Neural crest cell (in vitro differentiated cells): ENCODE data around the gene INPP5B. TPM values are rescaled to one million over a fixed set of nuclear protein-coding genes. Genes with fewer than 3 reads are reported as not detected.

Experiments
- DNase-seq: peaks from one replicate; pipeline ENCODE4 v3.0.0; 2021; ENCODE audit warnings: low read depth, mixed read lengths, low spot score
- H3K27ac Mint-ChIP-seq: one replicate; pipeline ENCODE4 v1.8.0; 2021; ENCODE audit warnings: mild to moderate bottlenecking, mixed read lengths; ENCODE audit not compliant: unreplicated experiment
- H3K27me3 Mint-ChIP-seq: 2 replicates; pipeline ENCODE4 v1.8.0; 2021; ENCODE audit warnings: low read depth, mild to moderate bottlenecking, mixed read lengths
- H3K36me3 Mint-ChIP-seq: 2 replicates; pipeline ENCODE4 v1.8.0; 2021; ENCODE audit warnings: low read depth, mild to moderate bottlenecking, mixed read lengths
- H3K4me1 Mint-ChIP-seq: 2 replicates; pipeline ENCODE4 v1.8.0; 2021; ENCODE audit warnings: mixed read lengths
- H3K4me3 Mint-ChIP-seq: one replicate; pipeline ENCODE4 v1.8.0; 2021; ENCODE audit warnings: mild to moderate bottlenecking, mixed read lengths
- H3K9me3 Mint-ChIP-seq: 2 replicates; pipeline ENCODE4 v1.8.0; 2021; ENCODE audit warnings: mixed read lengths
- total RNA-seq: library from RNA; stranded (reverse); gene quantifications from 2 replicates; pipeline ENCODE4 v1.2.1, GENCODE V29; 2021
- TF ChIP-seq, protein P1 (sequence below): fragments of 200-600 bp; sonication (generic); conservative IDR thresholded peaks from 2 replicates; pipeline ENCODE4 v1.5.0; 2021; ENCODE audit warnings: antibody characterized with exemption, mild to moderate bottlenecking

INPP5B gene
- total RNA-seq, 1 donor from 2014 or later, result 19.1 TPM

- Mint-ChIP-seq H3K4me1 (peaks cover 11% of the 10 kb centered on the region), H3K27me3 (no peaks in the 10 kb centered on the region), H3K4me3 (no peak overlapping the region), H3K9me3 (no peaks in the 10 kb centered on the region), H3K27ac (peak overlapping the region; percentile 59), H3K36me3 (no peaks in the 10 kb centered on the region)
- TF ChIP-seq, protein P1, sequence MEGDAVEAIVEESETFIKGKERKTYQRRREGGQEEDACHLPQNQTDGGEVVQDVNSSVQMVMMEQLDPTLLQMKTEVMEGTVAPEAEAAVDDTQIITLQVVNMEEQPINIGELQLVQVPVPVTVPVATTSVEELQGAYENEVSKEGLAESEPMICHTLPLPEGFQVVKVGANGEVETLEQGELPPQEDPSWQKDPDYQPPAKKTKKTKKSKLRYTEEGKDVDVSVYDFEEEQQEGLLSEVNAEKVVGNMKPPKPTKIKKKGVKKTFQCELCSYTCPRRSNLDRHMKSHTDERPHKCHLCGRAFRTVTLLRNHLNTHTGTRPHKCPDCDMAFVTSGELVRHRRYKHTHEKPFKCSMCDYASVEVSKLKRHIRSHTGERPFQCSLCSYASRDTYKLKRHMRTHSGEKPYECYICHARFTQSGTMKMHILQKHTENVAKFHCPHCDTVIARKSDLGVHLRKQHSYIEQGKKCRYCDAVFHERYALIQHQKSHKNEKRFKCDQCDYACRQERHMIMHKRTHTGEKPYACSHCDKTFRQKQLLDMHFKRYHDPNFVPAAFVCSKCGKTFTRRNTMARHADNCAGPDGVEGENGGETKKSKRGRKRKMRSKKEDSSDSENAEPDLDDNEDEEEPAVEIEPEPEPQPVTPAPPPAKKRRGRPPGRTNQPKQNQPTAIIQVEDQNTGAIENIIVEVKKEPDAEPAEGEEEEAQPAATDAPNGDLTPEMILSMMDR, result no peak
- no peak for DNase-seq
Measured at GRCh38 chr1:37925316-37925715, 21.5 kb downstream of the INPP5B start.

GRCh38 chr1:37923551-37923889, 23.3 kb downstream of the INPP5B start:
- Mint-ChIP-seq H3K9me3 (no peaks in the 10 kb centered on the region), H3K27ac (no peak overlapping the region), H3K4me3 (no peak overlapping the region), H3K4me1 (peaks cover 9% of the 10 kb centered on the region), H3K27me3 (no peaks in the 10 kb centered on the region), H3K36me3 (no peaks in the 10 kb centered on the region)
- TF ChIP-seq, protein P1, result no peak
- no peak for DNase-seq

DNA sequence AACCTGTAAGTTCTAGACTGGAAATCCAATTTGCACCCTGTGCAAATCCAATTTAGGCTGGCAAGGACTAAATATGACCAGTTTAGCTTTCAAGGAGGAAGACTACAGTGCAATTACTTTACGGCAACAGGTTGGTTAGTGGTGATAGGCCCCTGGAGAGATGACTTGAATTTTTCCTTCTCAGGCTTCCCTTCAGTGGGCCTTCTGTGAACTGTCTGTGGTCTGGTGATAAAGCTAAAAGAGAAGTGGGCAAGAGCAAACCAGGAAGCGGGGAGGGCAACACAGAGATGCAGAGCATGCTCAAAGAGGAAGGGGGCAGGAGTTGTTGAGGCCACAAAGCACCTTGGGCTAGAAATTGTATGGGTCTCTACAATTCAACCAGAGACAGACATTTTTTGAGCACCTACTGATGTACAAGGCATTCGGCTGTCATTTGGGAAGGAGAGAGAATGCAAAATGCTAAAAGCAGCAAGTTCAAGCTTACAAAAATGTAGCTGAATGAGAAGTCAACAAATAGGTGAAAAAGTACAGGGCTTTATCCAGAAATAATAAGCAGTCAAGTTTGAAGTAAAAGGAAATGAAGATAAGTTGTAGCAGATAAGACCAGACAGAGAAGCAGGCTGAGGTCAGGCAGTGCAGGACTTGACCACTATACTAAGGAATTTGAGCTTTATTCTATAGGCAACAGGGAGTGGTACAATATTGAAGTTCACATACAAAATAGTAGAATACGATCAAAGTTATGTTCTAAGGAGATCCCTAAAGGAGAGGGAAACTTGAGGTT, 23.9 kb downstream of the INPP5B start:
- no peak for DNase-seq
- no peaks in the 10 kb centered on the region for H3K9me3 Mint-ChIP-seq
- no peak overlapping the region for H3K4me3 Mint-ChIP-seq
- peaks cover 9% of the 10 kb centered on the region for H3K4me1 Mint-ChIP-seq
- no peaks in the 10 kb centered on the region for H3K36me3 Mint-ChIP-seq
- TF ChIP-seq, protein P1, result no peak
- H3K27me3 Mint-ChIP-seq, result no peaks in the 10 kb centered on the region
- H3K27ac Mint-ChIP-seq, result no peak overlapping the region

DNA sequence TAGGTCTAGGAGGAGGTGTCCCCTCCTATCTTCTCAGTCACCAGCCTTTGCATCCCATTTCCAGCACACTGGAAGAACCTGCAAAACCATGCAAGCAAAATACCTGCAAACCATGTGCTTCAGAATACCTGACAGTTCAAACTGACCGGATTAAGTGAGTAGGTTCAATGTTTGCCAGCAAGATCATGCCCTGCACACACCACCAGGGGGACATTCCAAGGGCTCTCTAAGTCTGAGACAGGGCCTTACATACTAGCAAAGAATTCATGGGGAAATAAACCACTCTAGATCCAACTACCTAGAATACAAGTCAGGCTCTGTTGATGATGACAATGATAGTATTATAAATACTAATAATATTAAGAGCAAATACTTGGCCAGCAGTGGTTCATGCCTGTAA, 27.6 kb downstream of the INPP5B start:
- no peak for DNase-seq
- Mint-ChIP-seq H3K27ac (no peak overlapping the region), H3K27me3 (no peaks in the 10 kb centered on the region), H3K36me3 (no peaks in the 10 kb centered on the region), H3K4me1 (no peaks in the 10 kb centered on the region), H3K4me3 (no peak overlapping the region), H3K9me3 (no peaks in the 10 kb centered on the region)
- TF ChIP-seq, protein P1, result peak; percentile 60

DNA sequence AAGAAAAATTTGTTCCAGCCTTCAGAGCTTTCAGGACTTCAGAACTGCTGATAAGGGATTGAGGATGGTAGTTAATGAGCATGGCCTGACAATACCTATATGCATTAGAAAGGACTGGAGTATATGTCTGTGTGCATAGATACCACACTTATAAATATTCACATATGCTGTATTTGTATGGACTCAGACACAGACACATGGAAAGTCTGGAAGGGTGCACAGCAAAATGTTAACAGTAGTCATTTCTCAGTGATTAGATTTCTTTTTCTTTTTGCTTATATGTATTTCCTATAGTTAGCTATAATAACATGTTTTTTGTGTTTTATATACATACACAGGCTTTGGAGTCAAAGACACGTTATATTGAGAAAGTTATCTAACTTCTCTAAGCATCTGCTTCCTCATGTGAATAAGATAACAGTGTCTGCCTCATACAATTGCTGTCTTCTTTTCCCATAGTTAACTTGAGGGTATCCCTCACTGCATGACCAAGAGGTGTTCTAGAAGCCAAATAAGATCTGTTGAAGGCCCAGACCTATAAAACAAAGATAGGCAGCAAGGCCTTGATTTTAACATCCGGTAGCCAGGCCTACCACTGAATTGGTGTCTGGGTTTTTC, 31.3 kb downstream of the INPP5B start:
- no peaks in the 10 kb centered on the region for H3K4me1 Mint-ChIP-seq
- no peak overlapping the region for H3K27ac Mint-ChIP-seq
- H3K36me3 Mint-ChIP-seq, result no peaks in the 10 kb centered on the region
- DNase-seq, result no peak
- H3K9me3 Mint-ChIP-seq, result no peaks in the 10 kb centered on the region
- H3K4me3 Mint-ChIP-seq, result no peak overlapping the region
- TF ChIP-seq, protein P1, result no peak
- H3K27me3 Mint-ChIP-seq, result no peaks in the 10 kb centered on the region
